Activated CD8-positive, alpha-beta T cell treated with anti-CD3 and anti-CD28 coated beads for 36 hours (primary cell): ENCODE results near the gene RNF224. TPM values are rescaled to one million over a fixed set of nuclear protein-coding genes. Genes with fewer than 3 reads are reported as not detected.

ENCODE experiments used
- ATAC-seq: fragments of 200-7000 bp; cut with Tn5 transposase; one replicate; pipeline ENCODE4 v1.10.0; 2021; ENCODE audit warnings: mild to moderate bottlenecking, moderate library complexity
- CTCF ChIA-PET: fragments of 350-600 bp; sonication (Branson Sonifier 250); formaldehyde crosslinking; loops from one replicate; lab custom pipeline; 2021; ENCODE audit warnings: antibody characterized with exemption; lab: Charles Lee
- POLR2A ChIA-PET: fragments of 350-600 bp; sonication (Branson Sonifier 250); formaldehyde crosslinking; loops from one replicate; lab custom pipeline; 2021; ENCODE audit warnings: antibody characterized with exemption; lab: Charles Lee
- DNase-seq: peaks from one replicate; pipeline ENCODE4 v3.0.0-alpha.2; 2020
- H3K27ac Mint-ChIP-seq: one replicate; pipeline ENCODE4 v1.8.0; 2021; ENCODE audit warnings: mild to moderate bottlenecking, mixed read lengths
- H3K27me3 Mint-ChIP-seq: one replicate; pipeline ENCODE4 v1.8.0; 2021; ENCODE audit warnings: mixed read lengths
- H3K36me3 Mint-ChIP-seq: one replicate; pipeline ENCODE4 v1.8.0; 2021; ENCODE audit warnings: low read depth, mixed read lengths
- H3K4me1 Mint-ChIP-seq: one replicate; pipeline ENCODE4 v1.8.0; 2021; ENCODE audit warnings: low read depth, mixed read lengths
- H3K4me3 Mint-ChIP-seq: one replicate; pipeline ENCODE4 v1.8.0; 2021; ENCODE audit warnings: mild to moderate bottlenecking, moderate library complexity, mixed read lengths
- H3K9me3 Mint-ChIP-seq: one replicate; pipeline ENCODE4 v1.8.0; 2021; ENCODE audit warnings: mixed read lengths
- CTCF ChIP-seq: fragments of 200-600 bp; IDR thresholded peaks from one replicate; pipeline ENCODE4 v1.8.0; 2022; ENCODE audit warnings: antibody characterized with exemption, mild to moderate bottlenecking
- intact Hi-C: fragments of 100-400 bp; cut with micrococcal nuclease; formaldehyde crosslinking; loops from one replicate; pipeline ENCODE4 v1.10.0; 2022
- total RNA-seq, 2 experiments: library from RNA; stranded (reverse); gene quantifications; one replicate each; pipeline ENCODE4 v1.2.3, GENCODE V29; 2021

The RNF224 gene
- total RNA-seq, 2 experiments from 2014 or later = not detected

- no peak overlapping the region for H3K4me3 Mint-ChIP-seq
- POLR2A ChIA-PET = interaction anchor here (1.2 to 2.3 kb wide), 2 partner anchors 9 to 11 kb away, joined by 3 to 8 read pairs; partner anchors contain the start of gene TUBB4B
- no peaks in the 10 kb centered on the region for H3K9me3 Mint-ChIP-seq
- H3K27ac Mint-ChIP-seq = no peak overlapping the region
- H3K36me3 Mint-ChIP-seq = no peaks in the 10 kb centered on the region
- no peak for DNase-seq
- H3K27me3 Mint-ChIP-seq = peaks cover 3% of the 10 kb centered on the region
- TF ChIP-seq CTCF = no peak
- CTCF ChIA-PET = interaction anchor here (1.1 to 2.4 kb wide), 4 partner anchors 11 to 183 kb away, joined by 3 to 11 read pairs (median 4); partner anchors contain the start of genes NPDC1 and TUBB4B
- intact Hi-C loops = loop anchor here (5.0 kb wide), 1 partner anchor 107 kb away; no protein-coding TSS in a partner anchor
- peaks cover 4% of the 10 kb centered on the region for H3K4me1 Mint-ChIP-seq
- ATAC-seq = no peak
Observed at GRCh38 chr9:137228968-137229896, 1.9 kb downstream of the RNF224 start.

GRCh38 chr9:137229903-137230704 lies 2.8 kb downstream of the RNF224 start:
- no peaks in the 10 kb centered on the region for H3K9me3 Mint-ChIP-seq
- ChIA-PET CTCF (interaction anchor here (1.1 to 1.2 kb wide), 2 partner anchors 53 to 184 kb away, joined by 3 read pairs; partner anchors contain the start of gene NPDC1), POLR2A (interaction anchor here (2.3 kb wide), 1 partner anchor 10 kb away, joined by 8 read pairs; the partner anchor contains the start of gene TUBB4B)
- H3K27me3 Mint-ChIP-seq = peaks cover 9% of the 10 kb centered on the region
- no peak for TF ChIP-seq CTCF
- intact Hi-C loops = loop anchor here (5.0 kb wide), 1 partner anchor 108 kb away; no protein-coding TSS in a partner anchor
- ATAC-seq = no peak
- no peak overlapping the region for H3K4me3 Mint-ChIP-seq
- peaks cover 3% of the 10 kb centered on the region for H3K4me1 Mint-ChIP-seq
- no peaks in the 10 kb centered on the region for H3K36me3 Mint-ChIP-seq
- DNase-seq = no peak
- H3K27ac Mint-ChIP-seq = no peak overlapping the region

GRCh38 chr9:137230705-137231371 lies 3.5 kb downstream of the RNF224 start, which contains the start of gene SLC34A3:
TSS of gene SLC34A3 (plus strand) at chr9:137230901. CDS start at chr9:137231703, 802 bp downstream.
- H3K36me3 Mint-ChIP-seq = no peaks in the 10 kb centered on the region
- peaks cover 3% of the 10 kb centered on the region for H3K4me1 Mint-ChIP-seq
- H3K27ac Mint-ChIP-seq = no peak within 1 kb of the TSS
- no peak for TF ChIP-seq CTCF
- no peaks in the 10 kb centered on the region for H3K9me3 Mint-ChIP-seq
- ChIA-PET CTCF (interaction anchor here (0.8 to 1.2 kb wide), 2 partner anchors 30 to 54 kb away, joined by 3 read pairs; partner anchors contain the start of gene TPRN), POLR2A (interaction anchor here (2.3 kb wide), 1 partner anchor 10 kb away, joined by 8 read pairs; the partner anchor contains the start of gene TUBB4B)
- peaks cover 11% of the 10 kb centered on the region for H3K27me3 Mint-ChIP-seq
- ATAC-seq = no peak
- intact Hi-C loops = no loop called here
- no peak for DNase-seq
- H3K4me3 Mint-ChIP-seq = no peak within 1 kb of the TSS

- ATAC-seq (no peak), DNase-seq (no peak)
- POLR2A ChIA-PET = interaction anchor here (2.3 kb wide), 1 partner anchor 9 kb away, joined by 8 read pairs; the partner anchor contains the start of gene TUBB4B
- Mint-ChIP-seq H3K9me3 (no peaks in the 10 kb centered on the region), H3K4me1 (peaks cover 3% of the 10 kb centered on the region), H3K4me3 (no peak overlapping the region), H3K27ac (no peak overlapping the region), H3K36me3 (no peaks in the 10 kb centered on the region), H3K27me3 (peaks cover 11% of the 10 kb centered on the region)
- TF ChIP-seq CTCF = no peak
- CTCF ChIA-PET = interaction anchor here (0.8 kb wide), 1 partner anchor 31 kb away, joined by 3 read pairs; the partner anchor contains the start of gene TPRN
- intact Hi-C loops = no loop called here
Observed at GRCh38 chr9:137231372-137232039, 4.2 kb downstream of the RNF224 start.
